Cerebellar cortex (tissue), 1 donor: ENCODE results near the gene PHF20.
"Not testable (repeated sequence)": the region's sequence is repeated elsewhere in the genome, so short reads cannot be mapped to it uniquely, and the experiment has no call there.

Experiments
- DNase-seq: peaks from one replicate; pipeline ENCODE4 v3.0.0-alpha.2; 2015; ENCODE audit warnings: low spot score

Gene PHF20

GRCh38 chr20:35776513-35777101 lies 4.8 kb downstream of the PHF20 start:
- DNase-seq, result peak; percentile 65

- DNase-seq, result not testable (repeated sequence)
Observed at GRCh38 chr20:35783811-35784210, 12.0 kb downstream of the PHF20 start.

- DNase-seq, result not testable (repeated sequence)
Observed at GRCh38 chr20:35785541-35785940, 13.7 kb downstream of the PHF20 start.

GRCh38 chr20:35788796-35789195 lies 17.0 kb downstream of the PHF20 start:
- no peak for DNase-seq

GRCh38 chr20:35791097-35791496 lies 19.3 kb downstream of the PHF20 start:
- DNase-seq, result no peak

GRCh38 chr20:35791821-35792220 lies 20.0 kb downstream of the PHF20 start:
- DNase-seq, result no peak

GRCh38 chr20:35792740-35793139 lies 20.9 kb downstream of the PHF20 start:
- DNase-seq, result no peak

GRCh38 chr20:35796571-35796970 lies 24.8 kb downstream of the PHF20 start:
- DNase-seq, result no peak

- DNase-seq, result no peak
Observed at GRCh38 chr20:35801865-35802264, 30.1 kb downstream of the PHF20 start.

GRCh38 chr20:35806075-35806474 lies 34.3 kb downstream of the PHF20 start:
- DNase-seq, result no peak

GRCh38 chr20:35807877-35808276 lies 36.1 kb downstream of the PHF20 start:
- no peak for DNase-seq

- no peak for DNase-seq
Observed at GRCh38 chr20:35820715-35821114, 48.9 kb downstream of the PHF20 start.

GRCh38 chr20:35821807-35822242 lies 50.0 kb downstream of the PHF20 start:
- DNase-seq, result no peak

- DNase-seq, result no peak
Observed at GRCh38 chr20:35823147-35823546, 51.3 kb downstream of the PHF20 start.

- DNase-seq, result no peak
Observed at GRCh38 chr20:35823937-35824336, 52.1 kb downstream of the PHF20 start.

- no peak for DNase-seq
Observed at GRCh38 chr20:35826397-35826998, 54.7 kb downstream of the PHF20 start.

GRCh38 chr20:35828434-35828833 lies 56.6 kb downstream of the PHF20 start:
- peak; percentile 89 for DNase-seq

- DNase-seq, result no peak
Observed at GRCh38 chr20:35828916-35829315, 57.1 kb downstream of the PHF20 start.

GRCh38 chr20:35830264-35830663 lies 58.4 kb downstream of the PHF20 start:
- no peak for DNase-seq

GRCh38 chr20:35831029-35831428 lies 59.2 kb downstream of the PHF20 start:
- DNase-seq, result no peak

- no peak for DNase-seq
Observed at GRCh38 chr20:35831971-35832370, 60.2 kb downstream of the PHF20 start.

- DNase-seq, result no peak
Observed at GRCh38 chr20:35833241-35833640, 61.4 kb downstream of the PHF20 start.

- peak; percentile 70 for DNase-seq
Observed at GRCh38 chr20:35837577-35838195, 65.9 kb downstream of the PHF20 start.

GRCh38 chr20:35838205-35838604 lies 66.4 kb downstream of the PHF20 start:
- no peak for DNase-seq
